HepG2 (cell line): ENCODE results near the gene CDCP1. TPM values are rescaled to one million over a fixed set of nuclear protein-coding genes. Genes with fewer than 3 reads are reported as not detected.

ENCODE experiments used
- ATAC-seq: fragments of 200-7000 bp; cut with Tn5 transposase; 3 replicates; pipeline ENCODE4 v1.9.1; 2020; ENCODE audit warnings: mild to moderate bottlenecking, moderate library complexity
- BruUV-seq: library from RNA; stranded (reverse); fragments of 400-500 nt; replicated peaks from 2 replicates; lab custom pipeline; 2021; lab: Mats Ljungman, UMichigan
- CTCF ChIA-PET: fragments of 300-600 bp; formaldehyde crosslinking; extraction: SDS; loops from one replicate; lab custom pipeline; 2021; ENCODE audit warnings: low total read pairs, inconsistent platforms, low intra/inter-chr PET ratio; lab: Yijun Ruan, JAX
- POLR2A ChIA-PET: fragments of 350-600 bp; sonication (Branson Sonifier 250); formaldehyde crosslinking; loops from one replicate; lab custom pipeline; 2020; ENCODE audit warnings: antibody characterized with exemption, inconsistent platforms; lab: Yijun Ruan, JAX
- DNase-seq: peaks from one replicate; pipeline ENCODE4 v3.0.0-alpha.2; 2015; ENCODE audit warnings: low spot score
- FAIRE-seq: peaks from 3 replicates; lab custom pipeline; 2011; peaks lifted over from hg19 to GRCh38; lab: Jason Lieb, UNC
- H2AFZ ChIP-seq: one replicate; pipeline ENCODE4 v1.6.1; 2011; ENCODE audit warnings: low read length, inconsistent platforms
- H3K27ac ChIP-seq: fragments of 300-600 bp; 3 replicates; pipeline ENCODE4 v1.8.0; 2011; ENCODE audit warnings: mixed run types, mild to moderate bottlenecking, mixed read lengths, low read length, inconsistent platforms; ENCODE audit not compliant: insufficient read depth; ENCODE audit errors: extremely low read length
- H3K27me3 ChIP-seq, 2 experiments: fragments of 200-600 bp in 1 of 2; 2 replicates in 1 of 2; 3 replicates in 1 of 2; pipeline versions ENCODE4 v1.6.0 to v1.8.0; 2011; ENCODE audit warnings: low read length in 2 of 2, mild to moderate bottlenecking in 2 of 2, moderate library complexity in 2 of 2, inconsistent platforms in 1 of 2; ENCODE audit not compliant: insufficient read depth in 2 of 2, control insufficient read depth in 1 of 2
- H3K36me3 ChIP-seq, 2 experiments: fragments of 200-600 bp in 1 of 2; replicated peaks in 1 of 2; 2 replicates in 1 of 2; 3 replicates in 1 of 2; pipeline versions ENCODE4 v1.5.1 to v1.8.0; 2011; ENCODE audit warnings: low read length in 2 of 2, inconsistent platforms in 1 of 2; ENCODE audit not compliant: insufficient read depth in 2 of 2, control insufficient read depth in 1 of 2
- H3K4me1 ChIP-seq: 2 replicates; pipeline ENCODE4 v1.5.1; 2012; ENCODE audit warnings: low read length, inconsistent platforms; ENCODE audit not compliant: insufficient read depth
- H3K4me2 ChIP-seq: 2 replicates; pipeline ENCODE4 v1.6.0; 2011; ENCODE audit warnings: low read depth, low read length, inconsistent platforms
- H3K4me3 ChIP-seq, 3 experiments: fragments of 200-600 bp in 1 of 3; sonication (generic), shearing (Covaris generic) in 1 of 3; replicated peaks in 1 of 3; 2 replicates each; pipeline ENCODE4 v1.5.1; 2011 to 2016; ENCODE audit warnings: low read length in 3 of 3, inconsistent platforms in 2 of 3, low read depth in 2 of 3, mild to moderate bottlenecking in 2 of 3, control low read depth in 1 of 3, mixed read lengths in 1 of 3; ENCODE audit not compliant: insufficient read depth in 1 of 3
- H3K79me2 ChIP-seq: one replicate; pipeline ENCODE4 v1.6.1; 2011; ENCODE audit warnings: low read length, inconsistent platforms; ENCODE audit not compliant: insufficient read depth
- H3K9ac ChIP-seq: 2 replicates; pipeline ENCODE4 v1.6.0; 2011; ENCODE audit warnings: mild to moderate bottlenecking, low read depth, low read length, inconsistent platforms; ENCODE audit not compliant: insufficient read depth
- H3K9me3 ChIP-seq: 2 replicates; pipeline ENCODE4 v1.5.1; 2012; ENCODE audit warnings: mild to moderate bottlenecking, low read length
- H4K20me1 ChIP-seq: 2 replicates; pipeline ENCODE4 v1.6.0; 2011; ENCODE audit warnings: inconsistent platforms, mild to moderate bottlenecking, low read length, moderate library complexity; ENCODE audit not compliant: insufficient read depth
- NR1H2 ChIP-seq: sonication (generic); formaldehyde crosslinking; IDR thresholded peaks from 2 replicates; pipeline ENCODE4 v1.8.1; 2022; ENCODE audit warnings: low read depth, missing genetic modification reagents, borderline replicate concordance
- RAD51 ChIP-seq: fragments of 450-650 bp; IDR thresholded peaks from 2 replicates; pipeline ENCODE4 v1.6.1; 2016; ENCODE audit warnings: borderline replicate concordance
- RBFOX2 ChIP-seq: fragments of 200-400 bp; formaldehyde crosslinking; IDR thresholded peaks from 2 replicates; pipeline ENCODE4 v1.6.1; 2017; ENCODE audit warnings: low read depth, mild to moderate bottlenecking, low read length
- SP140L ChIP-seq: sonication (generic); formaldehyde crosslinking; IDR thresholded peaks from 2 replicates; pipeline ENCODE4 v1.4.0; 2020; ENCODE audit warnings: missing genetic modification reagents, borderline replicate concordance
- TOPORS ChIP-seq: sonication (generic); formaldehyde crosslinking; IDR thresholded peaks from 2 replicates; pipeline ENCODE4 v1.8.0; 2023; ENCODE audit warnings: mild to moderate bottlenecking, missing genetic modification reagents
- ZC3H13 ChIP-seq: sonication (generic); formaldehyde crosslinking; IDR thresholded peaks from 2 replicates; pipeline ENCODE4 v1.8.1; 2023; ENCODE audit warnings: mild to moderate bottlenecking, missing genetic modification reagents, moderate library complexity
- ZEB1 ChIP-seq: IDR thresholded peaks from 2 replicates; pipeline ENCODE4 v1.6.1; 2012; ENCODE audit warnings: mild to moderate bottlenecking, low read depth, inconsistent platforms; ENCODE audit not compliant: insufficient replicate concordance
- ZNF263 ChIP-seq: sonication (generic); formaldehyde crosslinking; IDR thresholded peaks from 2 replicates; pipeline ENCODE4 v1.4.0; 2020; ENCODE audit warnings: missing genetic modification reagents
- ZNF331 ChIP-seq: sonication (generic); formaldehyde crosslinking; IDR thresholded peaks from 2 replicates; pipeline ENCODE4 v1.4.0; 2020; ENCODE audit warnings: missing genetic modification reagents
- ZNF432 ChIP-seq: sonication (generic); formaldehyde crosslinking; IDR thresholded peaks from 2 replicates; pipeline ENCODE4 v1.5.0; 2020; ENCODE audit warnings: missing genetic modification reagents, mild to moderate bottlenecking, borderline replicate concordance
- ZNF484 ChIP-seq: sonication (generic); formaldehyde crosslinking; IDR thresholded peaks from 2 replicates; pipeline ENCODE4 v1.5.1; 2020; ENCODE audit warnings: mild to moderate bottlenecking, low read depth, missing genetic modification reagents, borderline replicate concordance
- WGBS: methylation state at CpG from one replicate; pipeline ENCODE4 v1.1.6; 2017; ENCODE audit warnings: low lambda C conversion rate; 5-methylcytosine and 5-hydroxymethylcytosine counted together
- in situ Hi-C: cut with HindIII; loops from 2 replicates; pipeline ENCODE4 v1.10.0; 2017; ENCODE audit warnings: low pct_unique_long_range_greater_than_20kb; ENCODE audit not compliant: extremely low pct_ligation_motif_present
- intact Hi-C: fragments of 100-400 bp; cut with micrococcal nuclease; formaldehyde crosslinking; loops from one replicate; pipeline ENCODE4 v1.10.0; 2022; ENCODE audit not compliant: unreplicated experiment
- polyA plus RNA-seq, 8 experiments: library from polyadenylated mRNA; depleted of rRNA in 3 of 8; stranded (reverse) in 7 of 8; unstranded in 1 of 8; fragments of >200 nt; fragmentation: Illumina TruSeq in 4 of 8; extraction: Trizol in 4 of 8; gene quantifications; 2 replicates each; pipeline versions ENCODE4 v1.2.1 to v1.2.3, GENCODE V29; 2011 to 2016; ENCODE audit warnings: low read depth in 4 of 8, missing spikeins in 1 of 8, mixed read lengths in 1 of 8; ENCODE audit not compliant: insufficient read depth in 1 of 8
- total RNA-seq, 5 experiments: library from RNA; depleted of rRNA; stranded (reverse); fragments of >200 nt; fragmentation: Illumina TruSeq; extraction: Trizol; gene quantifications; 2 replicates each; pipeline ENCODE4 v1.2.3, GENCODE V29; 2016; ENCODE audit warnings: low read depth in 1 of 5
- TF ChIP-seq, protein P1 (sequence below): IDR thresholded peaks from 2 replicates; pipeline ENCODE4 v1.6.1; 2016; ENCODE audit warnings: mild to moderate bottlenecking
- TF ChIP-seq, protein P2 (sequence below): sonication (generic); formaldehyde crosslinking; IDR thresholded peaks from 2 replicates; pipeline ENCODE4 v1.4.0; 2020; ENCODE audit warnings: missing genetic modification reagents, mild to moderate bottlenecking, borderline replicate concordance

The CDCP1 gene
- total and polyA plus RNA-seq, 2 of the 13 experiments (the other 11 are each of a cell fraction or from before 2014, with no cell fraction given), result 0.11 to 0.18 TPM

DNA sequence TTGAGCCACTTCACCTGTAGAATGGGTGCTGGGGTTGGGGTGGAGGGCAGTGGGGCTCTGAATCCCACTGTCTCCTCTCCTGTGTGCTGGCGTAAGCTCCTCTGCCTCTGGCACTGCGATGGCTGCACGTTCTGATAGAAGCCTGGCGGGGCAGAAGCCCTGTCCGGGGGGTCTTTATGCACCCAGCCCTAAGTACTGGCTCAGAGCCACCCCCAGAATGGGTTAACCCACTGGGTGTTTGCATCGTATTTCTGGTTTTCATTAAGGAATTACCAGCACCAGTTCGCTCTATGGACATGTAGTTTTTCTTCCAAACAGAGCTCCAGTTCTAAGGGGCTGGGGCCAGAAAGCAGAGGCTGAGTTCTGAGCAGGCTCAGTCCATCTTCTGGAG lies 37.7 kb upstream of the CDCP1 start:
- CTCF ChIA-PET, result no interaction called here
- no peak for DNase-seq
- Histone ChIP-seq H3K27ac (no peak overlapping the region), H2AFZ (no peak overlapping the region), H3K4me1 (peaks cover 16% of the 10 kb centered on the region), H3K36me3 (no peaks in the 10 kb centered on the region), H3K9ac (no peak overlapping the region), H3K79me2 (no peaks in the 10 kb centered on the region), H3K27me3 (peaks cover 1 to 11% of the 10 kb centered on the region in 2 experiments; a peak in 2 of 5 replicates), H4K20me1 (no peaks in the 10 kb centered on the region), H3K4me3 (no peak overlapping the region), H3K4me2 (no peak overlapping the region), H3K9me3 (no peaks in the 10 kb centered on the region)
- no peak for ATAC-seq
- FAIRE-seq, result no peak
- no TSS peak for BruUV-seq
- WGBS, result 40% methylated on average over 2 of the region's 7 CpGs
- intact Hi-C loops, result no loop called here
- POLR2A ChIA-PET, result no interaction called here
- TF ChIP-seq ZNF432 (CRISPR knock-in tag) (no peak), NR1H2 (CRISPR knock-in tag) (no peak), ZNF263 (CRISPR knock-in tag) (no peak), RBFOX2 (no peak), SP140L (no peak), RAD51 (no peak), ZC3H13 (CRISPR knock-in tag) (no peak), TOPORS (CRISPR knock-in tag) (no peak), ZNF484 (no peak), ZNF331 (no peak), ZEB1 (no peak)
- TF ChIP-seq, protein P1, sequence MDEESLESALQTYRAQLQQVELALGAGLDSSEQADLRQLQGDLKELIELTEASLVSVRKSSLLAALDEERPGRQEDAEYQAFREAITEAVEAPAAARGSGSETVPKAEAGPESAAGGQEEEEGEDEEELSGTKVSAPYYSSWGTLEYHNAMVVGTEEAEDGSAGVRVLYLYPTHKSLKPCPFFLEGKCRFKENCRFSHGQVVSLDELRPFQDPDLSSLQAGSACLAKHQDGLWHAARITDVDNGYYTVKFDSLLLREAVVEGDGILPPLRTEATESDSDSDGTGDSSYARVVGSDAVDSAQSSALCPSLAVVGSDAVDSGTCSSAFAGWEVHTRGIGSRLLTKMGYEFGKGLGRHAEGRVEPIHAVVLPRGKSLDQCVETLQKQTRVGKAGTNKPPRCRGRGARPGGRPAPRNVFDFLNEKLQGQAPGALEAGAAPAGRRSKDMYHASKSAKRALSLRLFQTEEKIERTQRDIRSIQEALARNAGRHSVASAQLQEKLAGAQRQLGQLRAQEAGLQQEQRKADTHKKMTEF (CRISPR knock-in tag), result no peak
- TF ChIP-seq, protein P2, sequence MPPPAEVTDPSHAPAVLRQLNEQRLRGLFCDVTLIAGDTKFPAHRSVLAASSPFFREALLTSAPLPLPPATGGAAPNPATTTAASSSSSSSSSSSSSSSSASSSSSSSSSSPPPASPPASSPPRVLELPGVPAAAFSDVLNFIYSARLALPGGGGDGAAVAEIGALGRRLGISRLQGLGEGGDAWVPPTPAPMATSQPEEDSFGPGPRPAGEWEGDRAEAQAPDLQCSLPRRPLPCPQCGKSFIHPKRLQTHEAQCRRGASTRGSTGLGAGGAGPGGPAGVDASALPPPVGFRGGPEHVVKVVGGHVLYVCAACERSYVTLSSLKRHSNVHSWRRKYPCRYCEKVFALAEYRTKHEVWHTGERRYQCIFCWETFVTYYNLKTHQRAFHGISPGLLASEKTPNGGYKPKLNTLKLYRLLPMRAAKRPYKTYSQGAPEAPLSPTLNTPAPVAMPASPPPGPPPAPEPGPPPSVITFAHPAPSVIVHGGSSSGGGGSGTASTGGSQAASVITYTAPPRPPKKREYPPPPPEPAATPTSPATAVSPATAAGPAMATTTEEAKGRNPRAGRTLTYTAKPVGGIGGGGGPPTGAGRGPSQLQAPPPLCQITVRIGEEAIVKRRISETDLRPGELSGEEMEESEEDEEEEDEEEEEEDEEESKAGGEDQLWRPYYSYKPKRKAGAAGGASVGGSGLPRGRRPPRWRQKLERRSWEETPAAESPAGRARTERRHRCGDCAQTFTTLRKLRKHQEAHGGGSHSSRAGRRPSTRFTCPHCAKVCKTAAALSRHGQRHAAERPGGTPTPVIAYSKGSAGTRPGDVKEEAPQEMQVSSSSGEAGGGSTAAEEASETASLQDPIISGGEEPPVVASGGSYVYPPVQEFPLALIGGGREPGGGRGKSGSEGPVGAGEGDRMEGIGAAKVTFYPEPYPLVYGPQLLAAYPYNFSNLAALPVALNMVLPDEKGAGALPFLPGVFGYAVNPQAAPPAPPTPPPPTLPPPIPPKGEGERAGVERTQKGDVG, result no peak
- in situ Hi-C loops, result no loop called here
